ENCODE data around the gene ATF7IP. TPM values are rescaled to one million over a fixed set of nuclear protein-coding genes. Genes with fewer than 3 reads are reported as not detected.

Gene ATF7IP
- total RNA-seq, 4 donors from 2014 or later = 32.2 to 159 (median 85.3) TPM

GRCh38 chr12:14537088-14537487, 171.6 kb downstream of the ATF7IP start:
- TF ChIP-seq POLR2A (IDR thresholded peaks at IDR 0.05) (no peak), POLR2AphosphoS5 (IDR thresholded peaks at IDR 0.05) (no peak), EP300 (IDR thresholded peaks at IDR 0.05; ENCODE audit: low read depth) (no peak), CTCF (IDR thresholded peaks at IDR 0.05) (no peak)
- Histone ChIP-seq H3K36me3 (no peaks in the 10 kb centered on the region), H3K4me3 (no peak overlapping the region), H3K27me3 (no peaks in the 10 kb centered on the region), H3K9me3 (no peaks in the 10 kb centered on the region), H3K27ac (peak overlapping the region; percentile 35 to 55 (median 42)), H3K4me1 (peaks cover 0 to 17% (median 4%) of the 10 kb centered on the region in 4 donors)
- no peak for DNase-seq
- intact Hi-C loops (cut with DNase I; ENCODE audit: low total_unique reads) (loop anchor here (10.0 kb wide), 1 partner anchor 852 kb away; no protein-coding TSS in a partner anchor), in situ Hi-C loops (cut with MboI; ENCODE audit: low pct_ligation_motif_present in 1 of 4, low pct_unique_long_range_greater_than_20kb in 1 of 4, low sequenced_read_pairs in 3 of 4) (no loop called here)
- 60 to 67% methylated on average over 4 to 5 of the region's 5 CpGs for WGBS, 2 donors (ENCODE audit: low coverage in 1 of 2)

- DNase-seq = no peak
- intact Hi-C loops (cut with DNase I; ENCODE audit: low total_unique reads) (no loop called here), in situ Hi-C loops (cut with MboI; ENCODE audit: low pct_ligation_motif_present in 1 of 4, low pct_unique_long_range_greater_than_20kb in 1 of 4, low sequenced_read_pairs in 3 of 4) (no loop called here)
- no peak overlapping the region for H3K27ac ChIP-seq
- no peaks in the 10 kb centered on the region for H3K27me3 ChIP-seq
- TF ChIP-seq CTCF (IDR thresholded peaks at IDR 0.05) (no peak), EP300 (IDR thresholded peaks at IDR 0.05; ENCODE audit: low read depth) (no peak), POLR2AphosphoS5 (IDR thresholded peaks at IDR 0.05) (no peak), POLR2A (IDR thresholded peaks at IDR 0.05) (no peak)
- H3K9me3 ChIP-seq = no peaks in the 10 kb centered on the region
- H3K4me3 ChIP-seq = no peak overlapping the region
- WGBS, 2 donors (ENCODE audit: low coverage in 1 of 2) = 50 to 57% methylated on average over 4 of the region's 4 CpGs
- peaks cover under 1 to 29% (median 12%) of the 10 kb centered on the region in 4 donors for H3K4me1 ChIP-seq
- H3K36me3 ChIP-seq = no peaks in the 10 kb centered on the region
Measured at GRCh38 chr12:14540801-14541462, 175.4 kb downstream of the ATF7IP start.

GRCh38 chr12:14545144-14546124, 180.0 kb downstream of the ATF7IP start:
- no peak overlapping the region for H3K4me3 ChIP-seq
- peaks cover 2 to 26% (median 8%) of the 10 kb centered on the region in 4 donors for H3K4me1 ChIP-seq
- intact Hi-C loops (cut with DNase I; ENCODE audit: low total_unique reads) = no loop called here
- TF ChIP-seq CTCF (IDR thresholded peaks at IDR 0.05) = no peak
- TF ChIP-seq POLR2A (IDR thresholded peaks at IDR 0.05) = no peak
- TF ChIP-seq EP300 (IDR thresholded peaks at IDR 0.05; ENCODE audit: low read depth) = no peak
- TF ChIP-seq POLR2AphosphoS5 (IDR thresholded peaks at IDR 0.05) = no peak
- peak overlapping the region in 3 of 4 donors; percentile 47 to 57 (median 53) for H3K27ac ChIP-seq
- DNase-seq = peak; percentile 21
- H3K27me3 ChIP-seq = no peaks in the 10 kb centered on the region
- H3K36me3 ChIP-seq = no peaks in the 10 kb centered on the region
- no peaks in the 10 kb centered on the region for H3K9me3 ChIP-seq
- in situ Hi-C loops (cut with MboI; ENCODE audit: low pct_ligation_motif_present in 1 of 4, low pct_unique_long_range_greater_than_20kb in 1 of 4, low sequenced_read_pairs in 3 of 4) = no loop called here
- WGBS, 2 donors (ENCODE audit: low coverage in 1 of 2) = 52 to 61% methylated on average over 4 to 7 of the region's 7 CpGs

GRCh38 chr12:14547571-14547970, 182.1 kb downstream of the ATF7IP start:
- WGBS, 2 donors (ENCODE audit: low coverage in 1 of 2) = 94 to 98% methylated on average over 3 to 4 of the region's 4 CpGs
- intact Hi-C loops (cut with DNase I; ENCODE audit: low total_unique reads) (no loop called here), in situ Hi-C loops (cut with MboI; ENCODE audit: low pct_ligation_motif_present in 1 of 4, low pct_unique_long_range_greater_than_20kb in 1 of 4, low sequenced_read_pairs in 3 of 4) (no loop called here)
- H3K27me3 ChIP-seq = no peaks in the 10 kb centered on the region
- H3K36me3 ChIP-seq = no peaks in the 10 kb centered on the region
- no peak for DNase-seq
- no peak overlapping the region for H3K4me3 ChIP-seq
- H3K9me3 ChIP-seq = no peaks in the 10 kb centered on the region
- TF ChIP-seq CTCF (IDR thresholded peaks at IDR 0.05) = no peak
- TF ChIP-seq EP300 (IDR thresholded peaks at IDR 0.05; ENCODE audit: low read depth) = no peak
- no peak for TF ChIP-seq POLR2A (IDR thresholded peaks at IDR 0.05)
- no peak for TF ChIP-seq POLR2AphosphoS5 (IDR thresholded peaks at IDR 0.05)
- peaks cover 2 to 15% (median 8%) of the 10 kb centered on the region in 4 donors for H3K4me1 ChIP-seq
- no peak overlapping the region for H3K27ac ChIP-seq

All from transverse colon (tissue), 4 donors.